Left ventricle myocardium superior (tissue), 1 donor: ENCODE data around the gene FRK. TPM values are rescaled to one million over a fixed set of nuclear protein-coding genes. Genes with fewer than 3 reads are reported as not detected.
A peak's percentile ranks its signal among the peaks of the same experiment; 100 is the strongest.
"Not testable (repeated sequence)": the region's sequence is repeated elsewhere in the genome, so short reads cannot be mapped to it uniquely, and the experiment has no call there.

Source experiments
- ATAC-seq: fragments of 200-7000 bp; cut with Tn5 transposase; one replicate; pipeline ENCODE4 v1.9.1; 2020; ENCODE audit warnings: mild to moderate bottlenecking, moderate library complexity
- DNase-seq: peaks from one replicate; pipeline ENCODE4 v3.0.0-alpha.2; 2020
- intact Hi-C: fragments of 100-400 bp; cut with micrococcal nuclease; formaldehyde crosslinking; loops from one replicate; pipeline ENCODE4 v1.11.0; 2022
- total RNA-seq: library from RNA; stranded (reverse); fragmentation: NEBNext Ultra II Directional; extraction: Animal tissue kit (Norgen Biotek cat#: 25700); gene quantifications from one replicate; pipeline ENCODE4 v1.2.1, GENCODE V29; 2021
- donor health status: DM: no; HTN: yes; CAD: no; lungs with severe emphysema.

Gene FRK
- total RNA-seq, 1 donor from 2014 or later = 8.8 TPM

DNA sequence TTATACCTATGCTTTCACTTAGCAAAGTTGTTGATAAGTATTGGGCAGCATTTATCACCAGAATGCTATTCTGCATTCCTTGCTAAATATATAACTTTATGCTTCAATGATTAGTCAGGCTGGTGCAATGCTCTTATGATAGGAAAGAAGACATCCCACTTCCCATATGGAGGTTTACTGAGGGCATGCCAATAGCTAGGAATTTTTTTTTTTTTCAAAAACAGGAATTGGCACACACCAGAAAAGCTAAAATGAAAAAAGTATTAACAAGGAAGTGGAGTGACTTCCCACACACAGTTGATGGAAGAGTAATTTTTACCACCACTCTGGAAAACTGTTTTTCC is 90.8 kb downstream of the FRK start:
- peak; percentile 40 for ATAC-seq
- intact Hi-C loops = no loop called here
- no peak for DNase-seq

DNA sequence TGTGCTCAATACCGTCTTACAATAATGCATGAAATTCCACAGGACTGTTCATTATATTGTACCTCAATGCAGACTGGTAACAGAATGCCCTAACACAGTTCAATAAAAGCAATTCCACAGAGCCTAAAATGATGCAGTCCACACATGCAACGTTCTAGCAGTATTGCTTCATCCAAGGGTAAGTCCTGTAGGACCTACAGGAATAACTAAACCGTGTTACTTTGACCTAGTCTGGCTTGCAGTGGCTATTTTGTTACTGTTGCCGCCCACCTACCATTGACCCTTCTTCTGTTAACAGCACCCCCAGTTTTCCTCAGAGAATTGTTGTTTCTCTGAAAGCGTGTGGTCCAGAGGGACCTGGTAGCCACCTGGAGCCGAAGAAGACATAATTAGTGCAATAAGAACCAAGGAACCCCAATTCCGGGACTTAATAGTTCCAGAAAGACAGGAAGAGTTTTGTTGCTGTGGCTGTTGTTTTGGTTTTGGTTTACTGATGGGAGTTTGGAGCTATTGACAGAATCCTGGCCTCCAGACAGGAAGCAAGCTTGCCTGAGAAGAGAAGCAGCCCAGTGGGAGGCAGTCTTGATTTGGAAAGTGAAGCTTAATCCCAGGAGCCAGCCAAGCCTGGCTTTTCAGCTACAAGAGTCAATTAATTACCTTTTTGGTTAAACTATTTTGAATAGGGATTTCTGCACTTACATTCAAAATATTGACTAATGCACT is 91.3 kb downstream of the FRK start:
- peak; percentile 55 for ATAC-seq
- intact Hi-C loops = no loop called here
- DNase-seq = no peak

DNA sequence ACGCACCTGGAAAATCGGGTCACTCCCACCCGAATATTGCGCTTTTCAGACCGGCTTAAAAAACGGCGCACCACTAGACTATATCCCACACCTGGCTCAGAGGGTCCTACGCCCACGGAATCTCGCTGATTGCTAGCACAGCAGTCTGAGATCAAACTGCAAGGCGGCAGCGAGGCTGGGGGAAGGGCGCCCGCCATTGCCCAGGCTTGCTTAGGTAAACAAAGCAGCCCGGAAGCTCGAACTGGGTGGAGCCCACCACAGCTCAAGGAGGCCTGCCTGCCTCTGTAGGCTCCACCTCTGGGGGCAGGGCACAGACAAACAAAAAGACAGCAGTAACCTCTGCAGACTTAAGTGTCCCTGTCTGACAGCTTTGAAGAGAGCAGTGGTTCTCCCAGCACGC is 100.4 kb downstream of the FRK start:
- DNase-seq, ATAC-seq, intact Hi-C loops: not testable (repeated sequence)

DNA sequence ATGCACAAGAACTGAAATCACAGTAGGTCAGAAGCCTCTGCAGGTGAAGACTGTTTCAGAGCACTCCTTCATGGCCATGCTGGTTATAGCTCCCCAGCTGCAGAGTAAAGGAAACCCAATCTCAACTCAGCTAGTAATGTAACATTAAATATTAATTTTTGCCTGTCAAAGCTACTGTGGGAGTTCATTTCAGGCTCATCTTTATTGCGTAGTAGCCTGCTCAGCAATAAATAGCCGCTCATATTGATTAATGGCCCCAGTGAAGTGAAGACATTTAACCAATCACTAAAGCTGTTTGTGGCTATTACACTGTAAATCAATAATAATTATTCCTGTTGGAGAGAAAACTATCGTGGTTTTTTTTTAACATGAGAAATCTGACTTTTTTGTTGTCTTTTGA is 101.7 kb downstream of the FRK start:
- DNase-seq (no peak), ATAC-seq (no peak)
- intact Hi-C loops = no loop called here

DNA sequence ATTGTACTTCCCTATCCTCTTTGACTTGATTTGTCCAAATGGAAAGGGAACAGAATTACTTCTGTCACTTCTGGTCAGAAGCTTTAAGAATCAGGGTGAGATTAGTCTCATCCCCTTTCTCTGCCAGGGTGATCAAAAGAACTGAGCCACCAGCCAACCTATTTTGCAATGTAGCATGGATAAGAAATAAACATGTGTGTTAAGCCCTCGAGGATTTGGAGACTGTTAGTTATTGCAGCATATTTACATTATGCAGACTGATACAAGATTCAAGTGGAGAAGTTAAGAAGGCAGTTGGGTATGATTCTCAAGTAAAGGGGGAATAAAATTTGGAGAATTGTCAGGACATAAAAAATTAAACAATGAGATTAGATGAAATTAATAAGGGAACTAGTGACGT is 106.0 kb downstream of the FRK start:
- DNase-seq = no peak
- no peak for ATAC-seq
- intact Hi-C loops = no loop called here

DNA sequence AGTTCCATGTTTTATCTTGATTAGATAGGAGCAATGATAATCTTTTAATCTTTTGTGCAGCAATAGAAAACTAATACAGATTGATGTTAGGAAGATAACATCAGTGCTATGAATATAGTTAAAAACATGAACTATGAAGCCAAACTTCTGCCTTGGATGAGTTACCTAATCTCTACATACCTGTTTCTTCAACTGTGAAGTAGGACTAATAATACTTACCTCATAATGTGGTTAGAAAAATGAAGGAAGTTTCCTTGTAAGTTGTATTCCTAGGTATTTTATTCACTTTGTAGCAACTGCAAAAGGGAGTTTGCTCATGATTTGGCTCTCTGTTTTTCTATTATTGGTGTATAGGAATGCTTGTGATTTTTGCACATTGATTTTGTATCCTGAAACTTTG is 111.9 kb downstream of the FRK start:
- ATAC-seq = no peak
- DNase-seq = no peak
- intact Hi-C loops = no loop called here

DNA sequence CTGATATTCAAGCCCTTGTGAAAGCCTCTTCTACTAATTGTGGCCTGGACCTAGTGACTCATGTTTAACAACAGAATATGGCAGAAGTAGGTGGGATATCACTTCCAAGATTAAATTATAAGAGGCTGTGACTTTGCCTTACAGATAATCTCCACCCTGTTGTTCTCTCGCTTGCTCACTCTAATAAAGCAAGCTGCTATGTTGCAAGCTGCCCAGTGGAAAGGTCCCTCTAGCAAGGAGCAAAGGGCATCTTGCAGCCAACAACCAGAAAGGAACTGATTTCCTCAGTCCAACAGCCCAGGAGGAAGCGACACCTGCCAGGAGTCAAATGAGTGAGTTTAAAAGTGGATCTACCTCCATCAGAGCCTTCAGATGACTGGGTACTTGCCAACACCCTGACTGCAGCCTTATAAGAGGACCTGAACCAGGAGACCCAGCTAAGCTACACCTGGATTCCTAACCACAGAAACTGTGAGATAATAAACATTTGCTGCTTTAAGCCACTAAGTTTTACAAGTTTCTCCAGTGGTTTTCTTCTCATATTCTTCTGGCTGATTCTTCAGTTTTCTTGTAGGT is 112.6 kb downstream of the FRK start:
- ATAC-seq = peak; percentile 45
- no peak for DNase-seq
- intact Hi-C loops = no loop called here

DNA sequence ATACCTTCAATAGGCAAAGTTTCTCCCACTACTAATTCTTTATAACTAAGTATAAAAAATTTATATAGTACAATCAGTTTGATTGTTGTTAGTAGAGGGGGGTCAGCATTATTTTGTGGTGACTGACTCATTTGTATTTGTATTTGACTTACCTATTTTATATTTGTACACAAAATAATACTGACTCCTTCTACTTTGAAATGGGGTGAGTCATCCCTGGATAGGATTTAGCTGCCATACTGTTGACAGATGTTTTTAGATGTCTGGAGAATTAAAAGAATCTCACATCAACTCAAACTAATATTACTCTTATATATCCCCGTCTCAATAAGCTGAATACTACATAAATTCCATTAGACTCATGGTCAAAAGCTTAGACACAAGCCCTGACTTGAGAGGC is 114.9 kb downstream of the FRK start:
- ATAC-seq (no peak), DNase-seq (no peak)
- intact Hi-C loops = no loop called here

DNA sequence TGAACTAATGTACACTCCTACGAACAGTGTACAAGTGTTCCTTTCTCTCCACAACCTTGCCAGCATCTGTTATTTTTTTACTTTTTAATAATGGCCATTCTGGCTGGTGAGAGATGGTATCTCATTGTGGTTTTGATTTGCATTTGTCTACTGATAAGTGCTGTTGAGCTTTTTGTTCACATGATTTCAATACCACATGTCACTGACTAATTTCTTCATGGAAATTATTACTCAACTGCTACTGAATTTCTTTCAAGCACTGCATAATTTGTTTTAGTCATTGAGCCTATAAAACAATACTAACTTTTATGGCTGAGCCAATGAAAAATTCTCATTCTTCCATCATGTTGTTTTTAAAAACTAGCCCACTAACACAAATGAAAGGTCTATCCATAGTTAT is 115.4 kb downstream of the FRK start:
- no peak for ATAC-seq
- intact Hi-C loops = no loop called here
- DNase-seq = no peak

DNA sequence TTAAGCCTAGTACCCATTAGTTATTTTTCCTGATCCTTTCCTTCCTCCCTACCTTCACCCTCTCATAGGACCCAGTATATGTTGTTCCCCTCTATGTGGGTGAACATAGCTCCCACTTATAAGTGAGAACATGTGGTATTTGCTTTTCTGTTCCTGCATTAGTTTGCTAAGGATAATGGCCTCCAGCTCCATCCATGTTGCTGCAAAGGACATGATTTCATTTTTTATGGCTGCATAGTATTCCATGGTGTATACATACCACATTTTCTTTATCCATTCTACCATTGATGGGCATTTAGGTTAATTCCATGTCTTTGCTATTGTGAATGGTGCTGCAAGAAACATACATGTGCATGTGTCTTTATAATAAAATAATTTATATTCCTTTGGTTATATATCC is 115.9 kb downstream of the FRK start:
- ATAC-seq, intact Hi-C loops: not testable (repeated sequence)

DNA sequence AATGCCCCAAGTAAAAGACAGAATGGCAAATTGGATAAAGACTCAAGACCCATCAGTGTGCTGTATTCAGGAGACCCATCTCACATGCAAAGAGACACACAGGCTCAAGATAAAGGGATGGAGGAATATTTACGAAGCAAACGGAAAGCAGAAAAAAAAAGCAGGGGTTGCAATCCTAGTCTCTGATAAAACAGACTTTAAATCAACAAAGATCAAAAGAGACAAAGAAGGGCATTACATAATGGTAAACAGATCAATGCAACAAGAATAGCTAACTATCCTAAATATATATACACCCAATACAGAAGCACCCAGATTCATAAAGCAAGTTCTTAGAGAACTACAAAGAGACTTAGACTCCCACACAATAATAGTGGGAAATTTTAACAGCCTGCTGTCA is 123.2 kb downstream of the FRK start:
- ATAC-seq, intact Hi-C loops, DNase-seq: not testable (repeated sequence)

More for the DNA sequence above, 115.9 kb downstream of the FRK start:
- not testable (repeated sequence) for DNase-seq

DNA sequence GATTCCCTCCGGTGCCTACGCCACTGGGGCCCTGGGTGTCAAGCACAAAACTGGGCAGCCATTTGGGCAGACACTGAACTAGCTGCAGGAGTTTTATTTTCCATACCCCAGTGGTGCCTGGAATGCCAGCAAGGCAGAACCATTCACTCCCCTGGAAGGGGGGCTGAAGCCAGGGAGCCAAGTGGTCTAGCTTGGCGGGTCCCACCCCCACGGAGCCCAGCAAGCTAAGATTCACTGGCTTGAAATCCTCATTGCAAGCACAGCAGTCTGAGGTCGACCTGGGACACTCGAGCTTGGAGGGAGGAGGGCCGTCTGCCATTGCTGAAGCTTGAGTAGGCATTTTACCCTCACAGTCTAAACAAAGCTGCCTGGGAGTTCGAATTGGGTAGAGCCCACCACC is 125.3 kb downstream of the FRK start:
- intact Hi-C loops = no loop called here
- no peak for ATAC-seq
- DNase-seq = no peak

DNA sequence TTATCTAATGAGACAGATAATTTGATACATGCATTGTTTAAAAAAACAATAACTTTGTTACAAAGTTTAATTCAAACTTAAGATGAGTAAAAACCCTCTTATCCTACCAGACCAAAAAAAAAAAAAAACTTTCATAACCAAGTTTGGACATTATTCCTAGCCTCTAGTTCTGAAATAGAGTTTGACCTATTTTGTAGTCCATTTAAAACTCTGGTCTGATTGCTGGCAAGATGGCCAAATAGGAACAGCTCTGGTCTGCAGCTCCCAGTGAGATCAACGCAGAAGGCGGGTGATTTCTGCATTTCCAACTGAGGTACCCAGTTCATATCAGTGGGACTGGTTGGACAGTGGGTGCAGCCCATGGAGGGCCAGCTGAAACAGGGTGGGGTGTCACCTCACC is 125.9 kb downstream of the FRK start:
- ATAC-seq (no peak), DNase-seq (no peak)
- intact Hi-C loops = no loop called here

DNA sequence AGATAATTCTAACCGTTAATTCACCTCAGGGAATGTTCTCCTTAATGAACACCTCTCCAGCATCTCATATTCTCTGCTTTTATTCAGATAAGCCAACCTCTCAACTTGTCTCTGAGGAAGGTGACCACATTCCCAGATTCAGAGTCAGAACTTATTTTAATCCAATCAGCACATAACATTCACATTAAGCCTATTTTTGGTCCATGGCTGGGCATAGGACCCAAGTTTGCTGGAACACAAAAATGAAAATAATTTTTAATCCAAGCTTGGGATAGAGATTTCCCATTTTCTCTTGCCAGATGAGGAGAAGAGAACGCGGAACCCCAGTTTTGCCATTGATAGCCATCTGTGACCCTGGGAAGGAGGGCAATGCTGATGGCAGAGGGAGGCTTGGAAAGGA is 126.5 kb downstream of the FRK start:
- ATAC-seq (no peak), DNase-seq (no peak)
- intact Hi-C loops = no loop called here

DNA sequence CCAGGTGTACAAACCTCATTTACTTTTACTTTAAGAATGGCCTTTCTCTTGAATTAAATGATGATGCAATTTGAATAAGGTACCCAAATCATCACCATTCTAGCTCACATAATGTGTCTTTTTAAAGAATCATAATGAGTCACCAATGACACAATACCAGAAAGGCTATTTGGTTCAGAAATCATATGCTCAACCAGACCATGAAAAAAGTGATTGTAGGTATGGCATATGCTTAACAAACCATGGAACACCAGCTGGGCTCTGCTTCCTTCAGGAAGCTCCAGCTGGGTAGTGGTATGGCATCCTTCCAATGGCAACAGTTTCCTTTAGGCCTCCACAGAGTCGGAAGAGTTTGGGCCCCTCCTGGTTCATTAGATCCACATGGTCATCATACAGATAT is 128.2 kb downstream of the FRK start:
- DNase-seq (no peak), ATAC-seq (no peak)
- intact Hi-C loops = no loop called here

DNA sequence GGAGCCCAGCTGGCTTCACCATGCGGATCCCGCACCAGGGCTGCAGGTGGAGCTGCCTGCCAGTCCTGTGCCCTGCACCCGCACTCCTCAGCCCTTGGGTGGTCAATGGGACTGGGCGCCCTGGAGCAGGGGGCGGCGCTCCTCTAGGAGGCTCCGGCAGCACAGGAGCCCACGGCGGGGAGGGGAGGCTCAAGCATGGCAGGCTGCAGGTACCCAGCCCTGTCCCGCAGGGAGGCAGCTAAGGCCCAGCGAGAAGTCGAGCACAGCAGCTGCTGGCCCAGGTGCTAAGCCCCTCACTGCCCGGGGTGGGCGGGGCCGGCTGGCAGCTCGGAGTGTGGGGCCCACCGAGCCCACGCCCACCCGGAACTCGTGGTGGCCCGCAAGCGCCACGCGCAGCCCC is 132.7 kb downstream of the FRK start:
- intact Hi-C loops, ATAC-seq: not testable (repeated sequence)
- DNase-seq = peak; percentile 24

DNA sequence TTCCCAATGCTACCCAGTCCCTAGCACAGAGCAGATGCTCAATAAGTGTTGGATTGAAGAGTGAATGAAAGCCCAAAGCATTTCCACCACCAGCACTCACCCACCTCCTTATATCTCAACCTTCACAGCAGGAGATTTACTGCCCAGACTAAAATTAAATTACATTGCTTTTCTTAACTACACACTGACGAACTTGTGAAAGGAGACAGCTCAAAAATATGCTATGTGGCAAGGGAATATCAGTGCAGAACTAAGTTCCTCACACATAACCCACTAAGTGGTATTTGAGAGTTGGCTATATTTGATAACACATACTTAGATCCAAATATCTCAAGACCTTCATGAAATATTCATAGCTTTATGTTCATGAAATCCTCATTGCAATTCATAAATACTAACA is 137.7 kb downstream of the FRK start:
- ATAC-seq = no peak
- DNase-seq = no peak
- intact Hi-C loops = no loop called here

DNA sequence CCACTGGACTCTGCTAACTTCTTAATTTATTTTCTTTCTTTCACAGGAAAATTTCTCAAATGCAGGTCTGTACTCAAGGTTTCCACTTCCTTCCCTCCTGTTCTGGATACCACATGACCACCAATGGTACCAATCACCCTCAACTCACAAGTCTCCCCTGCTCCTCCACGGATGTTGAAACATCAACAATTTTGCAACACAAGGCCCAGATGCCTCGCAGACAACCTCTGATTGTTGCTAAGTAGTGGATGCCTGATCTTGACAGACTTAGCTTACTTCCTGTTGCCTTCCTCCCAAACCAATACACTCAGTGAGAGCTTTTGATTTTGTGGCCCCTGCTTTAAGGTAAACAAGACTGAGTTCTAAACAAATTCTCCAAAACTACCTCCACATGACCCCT is 146.6 kb downstream of the FRK start:
- ATAC-seq = no peak
- no peak for DNase-seq
- intact Hi-C loops = no loop called here

DNA sequence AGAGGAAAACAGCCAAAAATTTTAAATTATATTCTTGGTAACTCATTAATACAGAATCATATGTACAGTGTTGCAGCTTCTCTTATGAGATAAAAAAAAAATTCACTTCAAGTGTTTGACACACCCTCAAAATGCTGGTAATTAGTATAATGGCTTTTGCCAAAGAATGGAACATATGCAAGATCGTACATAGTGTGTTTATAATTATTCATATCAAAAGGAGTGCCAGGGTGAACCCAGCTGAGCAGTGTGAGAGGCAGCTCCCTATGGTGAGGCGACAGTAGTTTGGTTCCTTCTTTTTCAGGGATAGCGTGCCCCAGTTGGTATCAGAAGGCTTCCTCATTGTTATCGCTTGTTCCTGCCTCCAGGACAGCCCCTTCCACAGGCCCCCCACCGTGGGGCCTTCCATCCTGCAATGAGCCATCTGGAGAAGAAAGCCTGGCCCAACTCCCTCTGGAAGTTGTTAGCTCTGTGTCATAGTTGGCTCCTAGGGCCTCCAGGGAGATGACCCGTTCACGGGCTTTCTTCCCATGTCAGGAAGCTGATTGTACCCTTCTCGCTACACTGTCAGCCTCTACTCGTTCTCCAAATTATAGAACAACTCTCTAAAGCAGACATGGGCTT is 150.7 kb downstream of the FRK start:
- no peak for ATAC-seq
- intact Hi-C loops = no loop called here
- no peak for DNase-seq

DNA sequence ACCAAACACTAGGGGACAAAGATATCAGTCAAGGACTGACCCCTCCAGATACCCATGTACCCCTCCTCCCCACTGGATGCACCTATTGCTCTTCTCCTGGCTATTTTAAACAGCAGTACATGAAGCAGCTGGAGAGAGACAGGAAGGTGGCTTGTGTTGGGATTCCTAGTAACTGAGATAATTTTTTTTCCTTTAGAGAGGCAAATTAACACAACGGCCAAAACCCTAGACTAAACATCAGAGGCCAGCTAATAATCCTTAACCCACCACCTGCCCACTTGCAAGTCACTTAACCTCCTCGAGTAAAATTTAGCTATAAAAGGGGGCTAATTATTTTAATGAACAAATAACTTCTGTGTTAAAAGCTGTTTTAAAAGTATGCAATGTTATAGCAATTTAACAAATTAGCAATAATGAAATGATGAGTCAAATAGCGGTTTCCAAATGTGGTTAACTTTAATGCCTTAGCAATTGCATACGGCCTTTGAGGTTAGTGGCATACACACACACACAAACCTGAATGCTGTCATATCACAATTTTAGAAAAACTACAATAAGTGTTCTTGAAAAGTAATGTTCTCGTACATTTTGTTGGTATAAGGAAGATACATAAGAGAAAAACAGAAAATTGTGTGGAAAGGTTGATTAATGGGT is 151.7 kb downstream of the FRK start:
- intact Hi-C loops = no loop called here
- ATAC-seq (no peak), DNase-seq (no peak)
